GM12873 (cell line): ENCODE results near the gene SETD1B.

Experiments used
- TF ChIP-seq, protein P1 (sequence below): IDR thresholded peaks from 2 replicates; pipeline ENCODE4 v1.5.1; 2012; ENCODE audit warnings: low read depth, mild to moderate bottlenecking, moderate library complexity, low read length, control low read depth; ENCODE audit not compliant: insufficient read depth; ENCODE audit errors: missing control alignments

SETD1B gene

DNA sequence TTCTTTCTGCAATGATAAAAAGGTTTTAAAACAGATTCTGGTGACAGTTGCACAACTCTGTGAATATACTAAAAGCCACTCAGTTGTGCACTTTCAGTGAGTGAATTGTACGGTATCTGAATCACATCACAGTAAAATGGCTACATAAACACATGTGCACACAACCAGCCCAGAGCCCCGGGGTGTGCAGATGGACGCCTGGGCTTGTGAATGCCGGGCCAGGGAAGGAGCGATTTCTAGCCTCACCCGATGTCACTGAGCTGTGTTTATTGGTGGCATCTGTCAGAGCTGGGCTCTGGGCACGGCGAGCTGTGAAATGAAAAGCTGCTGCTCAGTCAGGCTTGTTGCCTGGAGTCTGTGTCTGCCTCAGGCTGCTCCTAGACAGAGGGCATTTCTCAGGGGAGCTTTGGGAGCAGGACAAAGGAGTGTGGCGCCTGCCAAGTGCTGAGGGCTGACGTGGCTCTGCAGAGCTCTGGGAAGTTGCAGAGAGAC lies 36.2 kb upstream of the SETD1B start:
- TF ChIP-seq, protein P1, sequence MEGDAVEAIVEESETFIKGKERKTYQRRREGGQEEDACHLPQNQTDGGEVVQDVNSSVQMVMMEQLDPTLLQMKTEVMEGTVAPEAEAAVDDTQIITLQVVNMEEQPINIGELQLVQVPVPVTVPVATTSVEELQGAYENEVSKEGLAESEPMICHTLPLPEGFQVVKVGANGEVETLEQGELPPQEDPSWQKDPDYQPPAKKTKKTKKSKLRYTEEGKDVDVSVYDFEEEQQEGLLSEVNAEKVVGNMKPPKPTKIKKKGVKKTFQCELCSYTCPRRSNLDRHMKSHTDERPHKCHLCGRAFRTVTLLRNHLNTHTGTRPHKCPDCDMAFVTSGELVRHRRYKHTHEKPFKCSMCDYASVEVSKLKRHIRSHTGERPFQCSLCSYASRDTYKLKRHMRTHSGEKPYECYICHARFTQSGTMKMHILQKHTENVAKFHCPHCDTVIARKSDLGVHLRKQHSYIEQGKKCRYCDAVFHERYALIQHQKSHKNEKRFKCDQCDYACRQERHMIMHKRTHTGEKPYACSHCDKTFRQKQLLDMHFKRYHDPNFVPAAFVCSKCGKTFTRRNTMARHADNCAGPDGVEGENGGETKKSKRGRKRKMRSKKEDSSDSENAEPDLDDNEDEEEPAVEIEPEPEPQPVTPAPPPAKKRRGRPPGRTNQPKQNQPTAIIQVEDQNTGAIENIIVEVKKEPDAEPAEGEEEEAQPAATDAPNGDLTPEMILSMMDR, result no peak

GRCh38 chr12:121769297-121769830 lies 34.4 kb upstream of the SETD1B start:
- TF ChIP-seq, protein P1, result no peak

- TF ChIP-seq, protein P1, result no peak
Measured at GRCh38 chr12:121769831-121770301, 33.9 kb upstream of the SETD1B start.

GRCh38 chr12:121770388-121770787 lies 33.4 kb upstream of the SETD1B start:
- TF ChIP-seq, protein P1, result no peak

DNA sequence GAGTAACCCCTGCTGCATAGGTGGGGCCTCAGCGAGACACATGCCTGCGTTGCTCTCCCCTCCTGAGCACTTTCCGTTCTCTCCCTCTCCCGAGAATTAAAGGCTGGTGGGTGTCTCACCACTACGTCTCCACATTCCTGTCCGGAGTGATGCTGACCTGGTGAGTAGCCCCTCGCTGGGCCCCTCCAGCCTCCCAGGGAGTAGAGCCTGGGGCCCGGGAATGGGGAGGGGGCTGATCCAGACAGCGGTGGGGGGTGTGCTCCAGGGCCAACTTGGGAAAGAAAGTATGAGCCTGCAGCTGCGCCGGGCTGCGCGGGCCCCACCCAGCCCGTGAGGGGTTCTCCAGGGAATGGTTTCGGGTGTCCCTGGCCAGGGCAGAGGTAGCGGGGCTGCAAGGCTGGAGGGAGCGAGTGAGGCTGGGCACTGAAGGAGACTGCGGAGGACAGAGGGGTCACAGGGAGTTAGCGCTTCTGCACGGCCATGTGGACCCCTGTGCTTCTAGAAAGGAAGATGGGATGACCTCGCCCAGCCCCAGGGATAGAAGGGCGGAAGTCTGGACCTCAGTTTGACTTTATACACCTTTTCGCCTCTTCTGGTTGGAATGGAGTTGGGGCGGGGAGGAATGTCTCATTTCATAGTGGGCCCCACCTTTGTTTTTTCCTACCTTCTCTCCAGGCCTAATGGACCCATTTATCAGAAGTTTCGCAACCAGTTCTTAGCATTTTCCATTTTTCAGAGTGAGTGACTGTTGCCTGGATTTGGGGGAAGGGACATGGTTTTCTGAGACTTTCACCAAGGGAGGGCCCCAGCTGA lies 32.8 kb upstream of the SETD1B start:
- TF ChIP-seq, protein P1, result no peak

- TF ChIP-seq, protein P1, result peak; percentile 96
Measured at GRCh38 chr12:121773011-121773777, 30.6 kb upstream of the SETD1B start.
